ENCODE results near the gene NPTX1. TPM values are rescaled to one million over a fixed set of nuclear protein-coding genes. Genes with fewer than 3 reads are reported as not detected.

Gene NPTX1
- total RNA-seq, 2 experiments from 2014 or later: 0.22 TPM; not detected in 1

- no peaks in the 10 kb centered on the region for H3K36me3 ChIP-seq (ENCODE audit: insufficient read depth, low read length)
- BruUV-seq (replicated peaks): no TSS peak
- H3K79me2 ChIP-seq (ENCODE audit: insufficient read depth, low read depth, low read length): no peaks in the 10 kb centered on the region
- no peaks in the 10 kb centered on the region for H3K9me3 ChIP-seq (ENCODE audit: low read length)
- no peak for DNase-seq (ENCODE audit: low spot score)
- H3K4me1 ChIP-seq (ENCODE audit: insufficient read depth, low read length, poor library complexity, severe bottlenecking): no peaks in the 10 kb centered on the region
- H3K4me2 ChIP-seq (ENCODE audit: low read length): no peak overlapping the region
- no peak overlapping the region for H3K4me3 ChIP-seq (ENCODE audit: low read depth, low read length, poor library complexity, severe bottlenecking)
- H3K9me2 ChIP-seq (ENCODE audit: insufficient read depth, low read length): no peaks in the 10 kb centered on the region
- H3K27ac ChIP-seq (ENCODE audit: low read depth, low read length, poor library complexity, severe bottlenecking): no peak overlapping the region
- TF ChIP-seq, protein P1, sequence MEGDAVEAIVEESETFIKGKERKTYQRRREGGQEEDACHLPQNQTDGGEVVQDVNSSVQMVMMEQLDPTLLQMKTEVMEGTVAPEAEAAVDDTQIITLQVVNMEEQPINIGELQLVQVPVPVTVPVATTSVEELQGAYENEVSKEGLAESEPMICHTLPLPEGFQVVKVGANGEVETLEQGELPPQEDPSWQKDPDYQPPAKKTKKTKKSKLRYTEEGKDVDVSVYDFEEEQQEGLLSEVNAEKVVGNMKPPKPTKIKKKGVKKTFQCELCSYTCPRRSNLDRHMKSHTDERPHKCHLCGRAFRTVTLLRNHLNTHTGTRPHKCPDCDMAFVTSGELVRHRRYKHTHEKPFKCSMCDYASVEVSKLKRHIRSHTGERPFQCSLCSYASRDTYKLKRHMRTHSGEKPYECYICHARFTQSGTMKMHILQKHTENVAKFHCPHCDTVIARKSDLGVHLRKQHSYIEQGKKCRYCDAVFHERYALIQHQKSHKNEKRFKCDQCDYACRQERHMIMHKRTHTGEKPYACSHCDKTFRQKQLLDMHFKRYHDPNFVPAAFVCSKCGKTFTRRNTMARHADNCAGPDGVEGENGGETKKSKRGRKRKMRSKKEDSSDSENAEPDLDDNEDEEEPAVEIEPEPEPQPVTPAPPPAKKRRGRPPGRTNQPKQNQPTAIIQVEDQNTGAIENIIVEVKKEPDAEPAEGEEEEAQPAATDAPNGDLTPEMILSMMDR (conservative IDR thresholded peaks at IDR 0.05; ENCODE audit: low read length): no peak
- no peak for TF ChIP-seq EZH2phosphoT487 (IDR thresholded peaks at IDR 0.05; ENCODE audit: borderline replicate concordance, low read depth, low read length)
- intact Hi-C loops (cut with micrococcal nuclease; ENCODE audit: unreplicated experiment): no loop called here
- no peak overlapping the region for H2AFZ ChIP-seq (ENCODE audit: low read length)
- CTCF ChIA-PET (ENCODE audit: unreplicated experiment): no interaction called here
- no peaks in the 10 kb centered on the region for H4K20me1 ChIP-seq (ENCODE audit: insufficient read depth, low read length)
- POLR2A ChIA-PET: no interaction called here
Observed at GRCh38 chr17:80431246-80432195, 44.9 kb downstream of the NPTX1 start.

- no peaks in the 10 kb centered on the region for H3K79me2 ChIP-seq (ENCODE audit: insufficient read depth, low read depth, low read length)
- H4K20me1 ChIP-seq (ENCODE audit: insufficient read depth, low read length): no peaks in the 10 kb centered on the region
- H3K4me3 ChIP-seq (ENCODE audit: low read depth, low read length, poor library complexity, severe bottlenecking): no peak overlapping the region
- intact Hi-C loops (cut with micrococcal nuclease; ENCODE audit: unreplicated experiment): no loop called here
- no peak overlapping the region for H3K4me2 ChIP-seq (ENCODE audit: low read length)
- no peak for DNase-seq (ENCODE audit: low spot score)
- CTCF ChIA-PET (ENCODE audit: unreplicated experiment): no interaction called here
- no peak overlapping the region for H2AFZ ChIP-seq (ENCODE audit: low read length)
- H3K36me3 ChIP-seq (ENCODE audit: insufficient read depth, low read length): no peaks in the 10 kb centered on the region
- H3K9me3 ChIP-seq (ENCODE audit: low read length): no peaks in the 10 kb centered on the region
- POLR2A ChIA-PET: interaction anchor here (0.5 kb wide), 1 partner anchor 1208 kb away, joined by 3 read pairs; no protein-coding TSS in a partner anchor
- peaks cover 4% of the 10 kb centered on the region for H3K4me1 ChIP-seq (ENCODE audit: insufficient read depth, low read length, poor library complexity, severe bottlenecking)
- no TSS peak for BruUV-seq (replicated peaks)
- no peak for TF ChIP-seq EZH2phosphoT487 (IDR thresholded peaks at IDR 0.05; ENCODE audit: borderline replicate concordance, low read depth, low read length)
- TF ChIP-seq, protein P1 (conservative IDR thresholded peaks at IDR 0.05; ENCODE audit: low read length): no peak
- no peak overlapping the region for H3K27ac ChIP-seq (ENCODE audit: low read depth, low read length, poor library complexity, severe bottlenecking)
- no peaks in the 10 kb centered on the region for H3K9me2 ChIP-seq (ENCODE audit: insufficient read depth, low read length)
Observed at GRCh38 chr17:80430446-80431245, 45.8 kb downstream of the NPTX1 start.
